Measurements from ENCODE around the gene LIM2. TPM values are rescaled to one million over a fixed set of nuclear protein-coding genes. Genes with fewer than 3 reads are reported as not detected.

Gene LIM2
- total RNA-seq, 1 donor from 2014 or later = not detected

- DNase-seq (no peak), ATAC-seq (no peak)
- peak overlapping the region; percentile 92 for H3K27ac ChIP-seq
- H3K27me3 ChIP-seq = no peaks in the 10 kb centered on the region
- H3K4me1 ChIP-seq = peaks cover 16% of the 10 kb centered on the region
- no peaks in the 10 kb centered on the region for H3K36me3 ChIP-seq
- intact Hi-C loops (cut with DNase I) = no loop called here
- no peaks in the 10 kb centered on the region for H3K9me3 ChIP-seq
- peak overlapping the region; percentile 85 for H3K4me3 ChIP-seq
- peak; percentile 8 for TF ChIP-seq CTCF (IDR thresholded peaks at IDR 0.05)
Observed at GRCh38 chr19:51365211-51365964, 22.4 kb downstream of the LIM2 start.

- intact Hi-C loops (cut with DNase I) = no loop called here
- Histone ChIP-seq H3K27me3 (no peaks in the 10 kb centered on the region), H3K4me1 (peaks cover 16% of the 10 kb centered on the region), H3K4me3 (no peak overlapping the region), H3K9me3 (no peaks in the 10 kb centered on the region), H3K27ac (no peak overlapping the region), H3K36me3 (no peaks in the 10 kb centered on the region)
- DNase-seq = no peak
- TF ChIP-seq CTCF (IDR thresholded peaks at IDR 0.05) = no peak
- no peak for ATAC-seq
Observed at GRCh38 chr19:51364200-51365106, 23.3 kb downstream of the LIM2 start.

- peaks cover 16% of the 10 kb centered on the region for H3K4me1 ChIP-seq
- intact Hi-C loops (cut with DNase I) = no loop called here
- H3K27me3 ChIP-seq = no peaks in the 10 kb centered on the region
- TF ChIP-seq CTCF (IDR thresholded peaks at IDR 0.05) = no peak
- DNase-seq (no peak), ATAC-seq (no peak)
- no peak overlapping the region for H3K4me3 ChIP-seq
- no peaks in the 10 kb centered on the region for H3K36me3 ChIP-seq
- no peaks in the 10 kb centered on the region for H3K9me3 ChIP-seq
- no peak overlapping the region for H3K27ac ChIP-seq
Observed at GRCh38 chr19:51361239-51361638, 26.5 kb downstream of the LIM2 start.

GRCh38 chr19:51359294-51359693 is 28.5 kb downstream of the LIM2 start:
- Histone ChIP-seq H3K4me1 (peaks cover 7% of the 10 kb centered on the region), H3K27me3 (no peaks in the 10 kb centered on the region), H3K27ac (no peak overlapping the region), H3K4me3 (no peak overlapping the region), H3K36me3 (no peaks in the 10 kb centered on the region), H3K9me3 (no peaks in the 10 kb centered on the region)
- intact Hi-C loops (cut with DNase I) = no loop called here
- no peak for TF ChIP-seq CTCF (IDR thresholded peaks at IDR 0.05)
- ATAC-seq (no peak), DNase-seq (no peak)

GRCh38 chr19:51357952-51358351 is 29.8 kb downstream of the LIM2 start:
- no peak overlapping the region for H3K4me3 ChIP-seq
- no peaks in the 10 kb centered on the region for H3K9me3 ChIP-seq
- no peaks in the 10 kb centered on the region for H3K27me3 ChIP-seq
- DNase-seq (no peak), ATAC-seq (no peak)
- no peaks in the 10 kb centered on the region for H3K36me3 ChIP-seq
- H3K4me1 ChIP-seq = peaks cover 7% of the 10 kb centered on the region
- TF ChIP-seq CTCF (IDR thresholded peaks at IDR 0.05) = no peak
- intact Hi-C loops (cut with DNase I) = no loop called here
- H3K27ac ChIP-seq = no peak overlapping the region
